Measurements from ENCODE around the gene TRAM2. TPM values are rescaled to one million over a fixed set of nuclear protein-coding genes. Genes with fewer than 3 reads are reported as not detected.
A peak's percentile ranks its signal among the peaks of the same experiment; 100 is the strongest.

The TRAM2 gene
- total RNA-seq, 1 experiment from 2014 or later = 17.7 TPM

- Histone ChIP-seq H3K9me2 (replicated peaks; ENCODE audit: low read length) (no peaks in the 10 kb centered on the region), H4K20me1 (ENCODE audit: low read length) (no peaks in the 10 kb centered on the region), H3K27ac (ENCODE audit: low read length) (no peak overlapping the region), H3K4me1 (ENCODE audit: insufficient read depth, low read length) (peaks cover 29% of the 10 kb centered on the region), H3K4me2 (ENCODE audit: low read length) (no peak overlapping the region), H3K9me3 (ENCODE audit: low read length) (no peaks in the 10 kb centered on the region), H3K4me3 (ENCODE audit: low read length) (no peak overlapping the region), H3K79me2 (ENCODE audit: low read length) (peaks cover 64% of the 10 kb centered on the region), H3K36me3 (ENCODE audit: low read depth, low read length) (no peaks in the 10 kb centered on the region), H3K27me3 (ENCODE audit: low read length) (no peaks in the 10 kb centered on the region), H2AFZ (ENCODE audit: low read length) (no peak overlapping the region), H3K9ac (ENCODE audit: low read length) (no peak overlapping the region), H3F3A (ENCODE audit: low read length, unreplicated experiment) (peaks cover 6% of the 10 kb centered on the region)
- POLR2A ChIA-PET (ENCODE audit: unreplicated experiment) = no interaction called here
- CTCF ChIA-PET = no interaction called here
- no peak for TF ChIP-seq CTCF (conservative IDR thresholded peaks at IDR 0.05; ENCODE audit: low read depth, low read length)
- no peak for TF ChIP-seq EZH2 (IDR thresholded peaks at IDR 0.05; ENCODE audit: low read length, unreplicated experiment)
- BruUV-seq (replicated peaks) = no TSS peak
- ATAC-seq = no peak
- no peak for DNase-seq
- intact Hi-C loops (cut with micrococcal nuclease) = no loop called here
Observed at GRCh38 chr6:52562911-52563310, 13.9 kb downstream of the TRAM2 start.

GRCh38 chr6:52560462-52560861 lies 16.4 kb downstream of the TRAM2 start:
- TF ChIP-seq EZH2 (IDR thresholded peaks at IDR 0.05; ENCODE audit: low read length, unreplicated experiment) (no peak), CTCF (conservative IDR thresholded peaks at IDR 0.05; ENCODE audit: low read depth, low read length) (no peak), EZH2phosphoT487 (IDR thresholded peaks at IDR 0.05; ENCODE audit: borderline replicate concordance, low read length) (no peak)
- no TSS peak for BruUV-seq (replicated peaks)
- H3K9me2 ChIP-seq (replicated peaks; ENCODE audit: low read length) = no peaks in the 10 kb centered on the region
- H3K4me1 ChIP-seq (ENCODE audit: insufficient read depth, low read length) = peaks cover 6% of the 10 kb centered on the region; the same call in 1 of the 2 replicates
- no peaks in the 10 kb centered on the region for H3K36me3 ChIP-seq (ENCODE audit: low read depth, low read length)
- H3K79me2 ChIP-seq (ENCODE audit: low read length) = peaks cover 54% of the 10 kb centered on the region
- CTCF ChIA-PET = no interaction called here
- no peak overlapping the region for H3K4me3 ChIP-seq (ENCODE audit: low read length)
- no peak overlapping the region for H3K9ac ChIP-seq (ENCODE audit: low read length)
- ATAC-seq (peak; percentile 45; the same call in 1 of the 2 replicates), DNase-seq (no peak)
- H3K27ac ChIP-seq (ENCODE audit: low read length) = no peak overlapping the region
- H4K20me1 ChIP-seq (ENCODE audit: low read length) = no peaks in the 10 kb centered on the region
- H2AFZ ChIP-seq (ENCODE audit: low read length) = no peak overlapping the region
- H3K4me2 ChIP-seq (ENCODE audit: low read length) = no peak overlapping the region
- no peaks in the 10 kb centered on the region for H3K9me3 ChIP-seq (ENCODE audit: low read length)
- H3K27me3 ChIP-seq (ENCODE audit: low read length) = no peaks in the 10 kb centered on the region
- no peaks in the 10 kb centered on the region for H3F3A ChIP-seq (ENCODE audit: low read length, unreplicated experiment)
- intact Hi-C loops (cut with micrococcal nuclease) = no loop called here
- POLR2A ChIA-PET (ENCODE audit: unreplicated experiment) = no interaction called here

- DNase-seq = no peak
- H3K27ac ChIP-seq (ENCODE audit: low read length) = no peak overlapping the region
- no peaks in the 10 kb centered on the region for H3K9me3 ChIP-seq (ENCODE audit: low read length)
- no TSS peak for BruUV-seq (replicated peaks)
- POLR2A ChIA-PET (ENCODE audit: unreplicated experiment) = no interaction called here
- ATAC-seq = no peak
- CTCF ChIA-PET = no interaction called here
- peaks cover 12% of the 10 kb centered on the region; the same call in 1 of the 2 replicates for H3K4me1 ChIP-seq (ENCODE audit: insufficient read depth, low read length)
- no peaks in the 10 kb centered on the region for H3K27me3 ChIP-seq (ENCODE audit: low read length)
- H2AFZ ChIP-seq (ENCODE audit: low read length) = no peak overlapping the region
- H3K79me2 ChIP-seq (ENCODE audit: low read length) = peaks cover 40% of the 10 kb centered on the region
- intact Hi-C loops (cut with micrococcal nuclease) = no loop called here
- no peaks in the 10 kb centered on the region for H4K20me1 ChIP-seq (ENCODE audit: low read length)
- no peaks in the 10 kb centered on the region for H3F3A ChIP-seq (ENCODE audit: low read length, unreplicated experiment)
- no peaks in the 10 kb centered on the region for H3K36me3 ChIP-seq (ENCODE audit: low read depth, low read length)
- H3K4me3 ChIP-seq (ENCODE audit: low read length) = no peak overlapping the region
- no peak overlapping the region for H3K9ac ChIP-seq (ENCODE audit: low read length)
- H3K9me2 ChIP-seq (replicated peaks; ENCODE audit: low read length) = no peaks in the 10 kb centered on the region
- H3K4me2 ChIP-seq (ENCODE audit: low read length) = no peak overlapping the region
- no peak for TF ChIP-seq EZH2 (IDR thresholded peaks at IDR 0.05; ENCODE audit: low read length, unreplicated experiment)
- no peak for TF ChIP-seq EZH2phosphoT487 (IDR thresholded peaks at IDR 0.05; ENCODE audit: borderline replicate concordance, low read length)
Observed at GRCh38 chr6:52558266-52559000, 18.4 kb downstream of the TRAM2 start.

Measured in PC-3 (cell line).